KMS-11 (cell line): ENCODE results near the gene CDC42BPB.

Experiments used
- H2AFZ ChIP-seq: fragments of 200-600 bp; sonication (generic); 2 replicates; pipeline ENCODE4 v1.6.1; 2016; ENCODE audit warnings: antibody characterized with exemption, mixed run types, low read depth
- H3K27ac ChIP-seq: fragments of 200-600 bp; sonication (generic); 2 replicates; pipeline ENCODE4 v1.6.1; 2016; ENCODE audit warnings: mild to moderate bottlenecking, mixed run types
- H3K27me3 ChIP-seq: fragments of 200-600 bp; sonication (generic); 2 replicates; pipeline ENCODE4 v1.6.1; 2017; ENCODE audit warnings: mild to moderate bottlenecking, low read depth, mixed run types, moderate library complexity; ENCODE audit not compliant: insufficient read depth
- H3K36me3 ChIP-seq: fragments of 200-600 bp; sonication (generic); 2 replicates; pipeline ENCODE4 v1.6.1; 2017; ENCODE audit warnings: mild to moderate bottlenecking, mixed run types; ENCODE audit not compliant: insufficient read depth
- H3K4me1 ChIP-seq: fragments of 200-600 bp; sonication (generic); 2 replicates; pipeline ENCODE4 v1.6.1; 2016; ENCODE audit warnings: mild to moderate bottlenecking, low read depth, mixed run types; ENCODE audit not compliant: poor library complexity, severe bottlenecking
- H3K4me2 ChIP-seq: fragments of 200-600 bp; sonication (generic); 2 replicates; pipeline ENCODE4 v1.7.0; 2016; ENCODE audit warnings: mild to moderate bottlenecking, mixed run types
- H3K4me3 ChIP-seq: fragments of 200-600 bp; sonication (generic); IDR thresholded peaks from 2 replicates; pipeline ENCODE4 v1.6.1; 2017; ENCODE audit warnings: low read depth, low read length, mixed read lengths; ENCODE audit not compliant: insufficient read depth
- H3K79me2 ChIP-seq: fragments of 200-600 bp; sonication (generic); 2 replicates; pipeline ENCODE4 v1.6.1; 2016; ENCODE audit warnings: low read depth, mixed run types; ENCODE audit not compliant: insufficient read depth
- H3K9ac ChIP-seq: fragments of 200-600 bp; sonication (generic); 2 replicates; pipeline ENCODE4 v1.6.1; 2016; ENCODE audit warnings: mild to moderate bottlenecking, mixed run types
- H4K20me1 ChIP-seq: fragments of 200-600 bp; sonication (generic); 2 replicates; pipeline ENCODE4 v1.6.1; 2016; ENCODE audit warnings: mild to moderate bottlenecking, mixed run types; ENCODE audit not compliant: insufficient read depth
- CTCF ChIP-seq: fragments of 200-600 bp; sonication (generic); conservative IDR thresholded peaks from 2 replicates; pipeline ENCODE4 v1.6.1; 2017; ENCODE audit warnings: low read depth, mild to moderate bottlenecking, antibody characterized with exemption, low read length, moderate library complexity, mixed read lengths

CDC42BPB gene

GRCh38 chr14:102889615-102890014 is 167.7 kb downstream of the CDC42BPB start:
- no peak overlapping the region for H3K4me3 ChIP-seq
- no peak overlapping the region for H3K27ac ChIP-seq
- no peak overlapping the region for H3K9ac ChIP-seq
- no peaks in the 10 kb centered on the region for H3K27me3 ChIP-seq
- no peaks in the 10 kb centered on the region for H3K4me1 ChIP-seq
- no peak overlapping the region for H3K4me2 ChIP-seq
- H4K20me1 ChIP-seq = no peaks in the 10 kb centered on the region
- no peaks in the 10 kb centered on the region for H3K36me3 ChIP-seq
- H2AFZ ChIP-seq = no peak overlapping the region
- H3K79me2 ChIP-seq = peaks cover 13% of the 10 kb centered on the region; the same call in 1 of the 2 replicates
- TF ChIP-seq CTCF = no peak

- H3K27ac ChIP-seq = no peak overlapping the region
- no peak overlapping the region for H3K4me3 ChIP-seq
- no peak overlapping the region for H3K9ac ChIP-seq
- H3K79me2 ChIP-seq = peaks cover 13% of the 10 kb centered on the region; the same call in 1 of the 2 replicates
- no peak overlapping the region for H3K4me2 ChIP-seq
- no peak for TF ChIP-seq CTCF
- no peaks in the 10 kb centered on the region for H3K4me1 ChIP-seq
- H2AFZ ChIP-seq = no peak overlapping the region
- no peaks in the 10 kb centered on the region for H3K36me3 ChIP-seq
- no peaks in the 10 kb centered on the region for H4K20me1 ChIP-seq
- no peaks in the 10 kb centered on the region for H3K27me3 ChIP-seq
Measured at GRCh38 chr14:102888748-102889147, 168.6 kb downstream of the CDC42BPB start.

GRCh38 chr14:102885737-102886447 is 171.5 kb downstream of the CDC42BPB start:
- peaks cover 13% of the 10 kb centered on the region; the same call in 1 of the 2 replicates for H3K79me2 ChIP-seq
- no peaks in the 10 kb centered on the region for H4K20me1 ChIP-seq
- H3K9ac ChIP-seq = no peak overlapping the region
- no peaks in the 10 kb centered on the region for H3K27me3 ChIP-seq
- H3K27ac ChIP-seq = no peak overlapping the region
- H3K4me3 ChIP-seq = no peak overlapping the region
- TF ChIP-seq CTCF = no peak
- H3K4me2 ChIP-seq = no peak overlapping the region
- no peaks in the 10 kb centered on the region for H3K36me3 ChIP-seq
- H2AFZ ChIP-seq = no peak overlapping the region
- H3K4me1 ChIP-seq = no peaks in the 10 kb centered on the region

- Histone ChIP-seq H3K4me1 (no peaks in the 10 kb centered on the region), H3K9ac (no peak overlapping the region), H2AFZ (no peak overlapping the region), H3K79me2 (peaks cover 7% of the 10 kb centered on the region; the same call in 1 of the 2 replicates), H3K4me3 (no peak overlapping the region), H3K4me2 (no peak overlapping the region), H3K36me3 (no peaks in the 10 kb centered on the region), H3K27ac (no peak overlapping the region), H4K20me1 (no peaks in the 10 kb centered on the region), H3K27me3 (no peaks in the 10 kb centered on the region)
- no peak for TF ChIP-seq CTCF
Measured at GRCh38 chr14:102883554-102883953, 173.8 kb downstream of the CDC42BPB start.
